Endothelial cell (in vitro differentiated cells): ENCODE data around the gene GFOD2. TPM values are rescaled to one million over a fixed set of nuclear protein-coding genes. Genes with fewer than 3 reads are reported as not detected.

Experiments
- DNase-seq: peaks from one replicate; pipeline ENCODE4 v3.0.0; 2021; ENCODE audit warnings: low spot score
- H3K27ac Mint-ChIP-seq: one replicate; pipeline ENCODE4 v1.8.0; 2021; ENCODE audit warnings: mixed read lengths, inconsistent platforms; ENCODE audit not compliant: unreplicated experiment
- H3K27me3 Mint-ChIP-seq: one replicate; pipeline ENCODE4 v1.8.0; 2021; ENCODE audit warnings: mild to moderate bottlenecking, moderate library complexity, mixed read lengths, inconsistent platforms; ENCODE audit not compliant: unreplicated experiment
- H3K36me3 Mint-ChIP-seq: one replicate; pipeline ENCODE4 v1.8.0; 2021; ENCODE audit warnings: mild to moderate bottlenecking, low read depth, mixed read lengths, inconsistent platforms; ENCODE audit not compliant: unreplicated experiment
- H3K4me1 Mint-ChIP-seq: one replicate; pipeline ENCODE4 v1.8.0; 2021; ENCODE audit warnings: mild to moderate bottlenecking, mixed read lengths, inconsistent platforms; ENCODE audit not compliant: unreplicated experiment
- H3K4me3 Mint-ChIP-seq: one replicate; pipeline ENCODE4 v1.8.0; 2021; ENCODE audit warnings: mild to moderate bottlenecking, mixed read lengths, inconsistent platforms; ENCODE audit not compliant: unreplicated experiment
- H3K9me3 Mint-ChIP-seq: one replicate; pipeline ENCODE4 v1.8.0; 2021; ENCODE audit warnings: mixed read lengths, inconsistent platforms; ENCODE audit not compliant: unreplicated experiment
- CTCF ChIP-seq: fragments of 200-600 bp; sonication (generic); IDR thresholded peaks from one replicate; pipeline ENCODE4 v1.5.0; 2021; ENCODE audit warnings: antibody characterized with exemption; ENCODE audit not compliant: unreplicated experiment
- long read RNA-seq: library from polyadenylated mRNA; unstranded; transcript quantifications from one replicate; pipeline ENCODE4 v2.0.0, GENCODE V29; 2020; ENCODE audit not compliant: unreplicated experiment
- total RNA-seq: library from RNA; stranded (reverse); fragmentation: NEBNext Ultra II Directional; extraction: Animal tissue kit (Norgen Biotek cat#: 25700); gene quantifications from one replicate; pipeline ENCODE4 v1.2.1, GENCODE V29; 2021; ENCODE audit not compliant: unreplicated experiment

GFOD2 gene
- total RNA-seq, result 44.2 TPM
- long read RNA-seq, full-length matches to known transcripts, result 30 of 33 reads
- long read RNA-seq, partial matches to known transcripts, result 1 of 33 reads
- long read RNA-seq, other reads (novel, unspliced or antisense), result 2 of 33 reads

GRCh38 chr16:67719048-67719777 lies at the start of gene GFOD2:
Gene GFOD2, minus strand, starts transcription at chr16:67719316. Its CDS starts 33,601 bp downstream, at chr16:67685715.
- peak; percentile 98 for DNase-seq
- Mint-ChIP-seq H3K4me1 (peaks cover 27% of the 10 kb centered on the region), H3K27me3 (peaks cover 5% of the 10 kb centered on the region), H3K36me3 (peaks cover 5% of the 10 kb centered on the region), H3K27ac (peak within 1 kb of the TSS; percentile 99), H3K9me3 (no peaks in the 10 kb centered on the region), H3K4me3 (peak within 1 kb of the TSS; percentile 98)
- no peak for TF ChIP-seq CTCF

- Mint-ChIP-seq H3K9me3 (no peaks in the 10 kb centered on the region), H3K27ac (no peak overlapping the region), H3K4me3 (no peak overlapping the region), H3K27me3 (peaks cover 6% of the 10 kb centered on the region), H3K36me3 (peaks cover 18% of the 10 kb centered on the region), H3K4me1 (peaks cover 32% of the 10 kb centered on the region)
- TF ChIP-seq CTCF, result no peak
- no peak for DNase-seq
These were observed 48.8 kb upstream of the GFOD2 start for GRCh38 chr16:67767953-67768352.

- peaks cover 17% of the 10 kb centered on the region for H3K4me1 Mint-ChIP-seq
These were observed 47.2 kb upstream of the GFOD2 start for GRCh38 chr16:67766291-67766690.

GRCh38 chr16:67764158-67764667 lies 45.1 kb upstream of the GFOD2 start:
- no peak for DNase-seq
- TF ChIP-seq CTCF, result no peak
- Mint-ChIP-seq H3K36me3 (peaks cover 19% of the 10 kb centered on the region), H3K27me3 (peaks cover 12% of the 10 kb centered on the region), H3K27ac (peak overlapping the region; percentile 48), H3K9me3 (no peaks in the 10 kb centered on the region), H3K4me1 (peaks cover 12% of the 10 kb centered on the region), H3K4me3 (no peak overlapping the region)

More at GRCh38 chr16:67766291-67766690, 47.2 kb upstream of the GFOD2 start:
- peaks cover 13% of the 10 kb centered on the region for H3K36me3 Mint-ChIP-seq
- H3K9me3 Mint-ChIP-seq, result no peaks in the 10 kb centered on the region
- DNase-seq, result no peak
- peak overlapping the region; percentile 47 for H3K4me3 Mint-ChIP-seq
- no peak overlapping the region for H3K27ac Mint-ChIP-seq
- peaks cover 8% of the 10 kb centered on the region for H3K27me3 Mint-ChIP-seq
- no peak for TF ChIP-seq CTCF

GRCh38 chr16:67763066-67763465 lies 44.0 kb upstream of the GFOD2 start:
- Mint-ChIP-seq H3K27ac (no peak overlapping the region), H3K9me3 (no peaks in the 10 kb centered on the region), H3K27me3 (peaks cover 14% of the 10 kb centered on the region), H3K36me3 (peaks cover 19% of the 10 kb centered on the region), H3K4me1 (peaks cover 12% of the 10 kb centered on the region), H3K4me3 (peak overlapping the region; percentile 22)
- TF ChIP-seq CTCF, result no peak
- DNase-seq, result no peak
